ENCODE data around the gene LMNTD1. TPM values are rescaled to one million over a fixed set of nuclear protein-coding genes. Genes with fewer than 3 reads are reported as not detected.

LMNTD1 gene
- total RNA-seq, 1 experiment from 2014 or later, result not detected

GRCh38 chr12:25546318-25546717 lies 6.8 kb downstream of the LMNTD1 start:
- ATAC-seq, result no peak
- TF ChIP-seq ELF4 (CRISPR knock-in tag; IDR thresholded peaks at IDR 0.05; ENCODE audit: low read depth) (no peak), E2F5 (CRISPR knock-in tag; IDR thresholded peaks at IDR 0.05) (no peak), PRRX2 (CRISPR knock-in tag; IDR thresholded peaks at IDR 0.05) (no peak)
- H3K27me3 Mint-ChIP-seq (ENCODE audit: low read depth), result no peaks in the 10 kb centered on the region
- POLR2A ChIA-PET, result no interaction called here
- CTCF ChIA-PET, result no interaction called here
- no peaks in the 10 kb centered on the region for H3K4me1 Mint-ChIP-seq
- H3K4me3 Mint-ChIP-seq, result no peak overlapping the region
- DNase-seq (ENCODE audit: low spot score), result no peak
- no peak overlapping the region for H3K27ac Mint-ChIP-seq
- H3K36me3 Mint-ChIP-seq, result no peaks in the 10 kb centered on the region
- H3K9me3 Mint-ChIP-seq, result no peaks in the 10 kb centered on the region

- ATAC-seq (no peak), DNase-seq (ENCODE audit: low spot score) (no peak)
- Mint-ChIP-seq H3K27me3 (ENCODE audit: low read depth) (no peaks in the 10 kb centered on the region), H3K36me3 (no peaks in the 10 kb centered on the region), H3K9me3 (peaks cover 11% of the 10 kb centered on the region; the same call in 1 of the 2 replicates), H3K4me1 (peaks cover 6% of the 10 kb centered on the region; the same call in 1 of the 2 replicates), H3K27ac (no peak overlapping the region), H3K4me3 (no peak overlapping the region)
- ChIA-PET POLR2A (no interaction called here), CTCF (no interaction called here)
- TF ChIP-seq ERG (CRISPR knock-in tag; IDR thresholded peaks at IDR 0.05) (no peak), ZNF423 (CRISPR knock-in tag; IDR thresholded peaks at IDR 0.05) (no peak), RELA (CRISPR knock-in tag; IDR thresholded peaks at IDR 0.05; ENCODE audit: borderline replicate concordance) (no peak), SP1 (CRISPR knock-in tag; conservative IDR thresholded peaks at IDR 0.05) (no peak), ATF2 (CRISPR knock-in tag; IDR thresholded peaks at IDR 0.05; ENCODE audit: borderline replicate concordance, low read depth) (no peak), NR3C1 (CRISPR knock-in tag; conservative IDR thresholded peaks at IDR 0.05; ENCODE audit: low read depth) (no peak), AFF4 (CRISPR knock-in tag; IDR thresholded peaks at IDR 0.05; ENCODE audit: borderline replicate concordance) (no peak), AR (CRISPR knock-in tag; IDR thresholded peaks at IDR 0.05) (no peak), GRHL2 (CRISPR knock-in tag; IDR thresholded peaks at IDR 0.05; ENCODE audit: insufficient replicate concordance, severe bottlenecking) (no peak), MXD4 (CRISPR knock-in tag; IDR thresholded peaks at IDR 0.05; ENCODE audit: borderline replicate concordance) (no peak), ZSCAN18 (CRISPR knock-in tag; IDR thresholded peaks at IDR 0.05) (no peak), USF1 (CRISPR knock-in tag; IDR thresholded peaks at IDR 0.05) (no peak), ZNF219 (CRISPR knock-in tag; IDR thresholded peaks at IDR 0.05; ENCODE audit: borderline replicate concordance) (no peak), OVOL2 (CRISPR knock-in tag; IDR thresholded peaks at IDR 0.05; ENCODE audit: borderline replicate concordance) (no peak), ETV6 (CRISPR knock-in tag; IDR thresholded peaks at IDR 0.05) (no peak), ZBTB21 (CRISPR knock-in tag; IDR thresholded peaks at IDR 0.05; ENCODE audit: borderline replicate concordance) (no peak), CDX4 (CRISPR knock-in tag; IDR thresholded peaks at IDR 0.05; ENCODE audit: borderline replicate concordance) (no peak)
Measured at GRCh38 chr12:25533150-25533549, 19.9 kb downstream of the LMNTD1 start.

Data from WTC11 (cell line).